IMR-90 (cell line): ENCODE measurements around the gene IFI27L2. TPM values are rescaled to one million over a fixed set of nuclear protein-coding genes. Genes with fewer than 3 reads are reported as not detected.

Experiments used
- ATAC-seq: fragments of 200-7000 bp; cut with Tn5 transposase; 2 replicates; pipeline ENCODE4 v1.9.1; 2020; ENCODE audit warnings: low read depth, mild to moderate bottlenecking, moderate library complexity
- BruUV-seq: library from RNA; stranded (reverse); fragments of 400-500 nt; replicated peaks from 2 replicates; lab custom pipeline; 2021; lab: Mats Ljungman, UMichigan
- CTCF ChIA-PET: fragments of 300-600 bp; formaldehyde crosslinking; extraction: SDS; loops from one replicate; lab custom pipeline; 2021; ENCODE audit warnings: antibody characterized with exemption; lab: Yijun Ruan, JAX
- POLR2A ChIA-PET: fragments of 300-600 bp; sonication (Branson Sonifier 250); formaldehyde crosslinking; loops from one replicate; lab custom pipeline; 2022; ENCODE audit warnings: antibody characterized with exemption; ENCODE audit not compliant: unreplicated experiment; lab: Charles Lee
- DNase-seq: peaks from one replicate; pipeline ENCODE4 v3.0.0; 2013
- H2AFZ ChIP-seq: replicated peaks from 2 replicates; pipeline ENCODE3; 2013; ENCODE audit warnings: low read length, mild to moderate bottlenecking; ENCODE audit not compliant: poor library complexity
- H2AK5ac ChIP-seq: 2 replicates; pipeline ENCODE4 v1.6.1; 2013; ENCODE audit warnings: low read depth, low read length, inconsistent platforms
- H2AK9ac ChIP-seq: replicated peaks from 2 replicates; pipeline ENCODE3; 2013; ENCODE audit warnings: mild to moderate bottlenecking, low read depth, low read length, moderate library complexity; ENCODE audit not compliant: poor library complexity
- H2BK120ac ChIP-seq: 2 replicates; pipeline ENCODE4 v1.6.1; 2013; ENCODE audit warnings: low read depth, low read length, inconsistent platforms
- H2BK15ac ChIP-seq: 3 replicates; pipeline ENCODE4 v1.6.1; 2013; ENCODE audit warnings: low read depth, low read length, inconsistent platforms
- H2BK20ac ChIP-seq: 2 replicates; pipeline ENCODE4 v1.6.1; 2013; ENCODE audit warnings: low read depth, mild to moderate bottlenecking, inconsistent platforms, low read length, moderate library complexity
- H2BK5ac ChIP-seq: 2 replicates; pipeline ENCODE4 v1.6.1; 2013; ENCODE audit warnings: mild to moderate bottlenecking, low read depth, low read length, inconsistent platforms; ENCODE audit not compliant: poor library complexity, severe bottlenecking
- H3K14ac ChIP-seq: replicated peaks from 2 replicates; pipeline ENCODE4 v1.6.1; 2013; ENCODE audit warnings: low read depth, low read length, inconsistent platforms
- H3K18ac ChIP-seq: 2 replicates; pipeline ENCODE4 v1.6.1; 2013; ENCODE audit warnings: low read depth, low read length, control low read depth
- H3K23ac ChIP-seq: 2 replicates; pipeline ENCODE4 v1.6.1; 2013; ENCODE audit warnings: low read depth, low read length, inconsistent platforms
- H3K27ac ChIP-seq: 2 replicates; pipeline ENCODE4 v1.5.1; 2013; ENCODE audit warnings: mild to moderate bottlenecking, control low read depth, low read length; ENCODE audit not compliant: insufficient read depth
- H3K27me3 ChIP-seq: 2 replicates; pipeline ENCODE4 v1.6.1; 2013; ENCODE audit warnings: low read length; ENCODE audit not compliant: control insufficient read depth, insufficient read depth
- H3K36me3 ChIP-seq: 2 replicates; pipeline ENCODE4 v1.6.1; 2013; ENCODE audit warnings: low read length, mixed read lengths; ENCODE audit not compliant: control insufficient read depth, insufficient read depth
- H3K4ac ChIP-seq: 2 replicates; pipeline ENCODE4 v1.6.1; 2013; ENCODE audit warnings: low read depth, low read length, inconsistent platforms
- H3K4me1 ChIP-seq: 2 replicates; pipeline ENCODE4 v1.6.1; 2013; ENCODE audit warnings: low read length, mixed read lengths; ENCODE audit not compliant: control insufficient read depth, insufficient read depth
- H3K4me2 ChIP-seq: 2 replicates; pipeline ENCODE4 v1.6.1; 2013; ENCODE audit warnings: low read depth, mild to moderate bottlenecking, control low read depth, low read length, moderate library complexity
- H3K4me3 ChIP-seq: 2 replicates; pipeline ENCODE4 v1.5.1; 2013; ENCODE audit warnings: low read depth, mild to moderate bottlenecking, control low read depth, low read length, moderate library complexity; ENCODE audit not compliant: insufficient read depth
- H3K56ac ChIP-seq: 2 replicates; pipeline ENCODE4 v1.6.1; 2013; ENCODE audit warnings: low read length, inconsistent platforms; ENCODE audit not compliant: insufficient read depth; ENCODE audit errors: extremely low read depth
- H3K79me1 ChIP-seq, 2 experiments: 2 replicates each; pipeline ENCODE4 v1.6.1; 2013; ENCODE audit warnings: low read length in 2 of 2, inconsistent platforms in 1 of 2, low read depth in 1 of 2
- H3K9ac ChIP-seq: 2 replicates; pipeline ENCODE4 v1.6.1; 2013; ENCODE audit warnings: low read depth, low read length, control low read depth
- H3K9me1 ChIP-seq: 2 replicates; pipeline ENCODE4 v1.6.1; 2013; ENCODE audit warnings: low read length, inconsistent platforms; ENCODE audit not compliant: insufficient read depth
- H3K9me3 ChIP-seq: 2 replicates; pipeline ENCODE4 v1.6.1; 2013; ENCODE audit warnings: low read length; ENCODE audit not compliant: control insufficient read depth, insufficient read depth
- H4K20me1 ChIP-seq: 2 replicates; pipeline ENCODE4 v1.6.1; 2013; ENCODE audit warnings: low read length, inconsistent platforms; ENCODE audit not compliant: insufficient read depth
- H4K5ac ChIP-seq: 2 replicates; pipeline ENCODE4 v1.6.1; 2013; ENCODE audit warnings: mild to moderate bottlenecking, low read depth, low read length, control low read depth
- H4K8ac ChIP-seq, 2 experiments: 2 replicates each; pipeline ENCODE4 v1.6.1; 2013; ENCODE audit warnings: low read depth in 2 of 2, low read length in 2 of 2, control low read depth in 1 of 2, inconsistent platforms in 1 of 2
- H4K91ac ChIP-seq: 2 replicates; pipeline ENCODE4 v1.6.1; 2013; ENCODE audit warnings: low read depth, low read length, inconsistent platforms; ENCODE audit not compliant: insufficient read depth
- BHLHE40 ChIP-seq: fragments of 150-350 bp; IDR thresholded peaks from 2 replicates; pipeline ENCODE4 v1.6.1; 2016; ENCODE audit warnings: mild to moderate bottlenecking, low read depth, low read length
- CEBPB ChIP-seq: IDR thresholded peaks from 2 replicates; pipeline ENCODE4 v1.6.1; 2012; ENCODE audit warnings: low read depth, low read length, improper control_type of control experiment
- FOS ChIP-seq: fragments of 150-350 bp; IDR thresholded peaks from 2 replicates; pipeline ENCODE4 v1.6.1; 2016; ENCODE audit warnings: low read depth, low read length
- MAFK ChIP-seq: IDR thresholded peaks from 2 replicates; pipeline ENCODE4 v1.6.1; 2012; ENCODE audit warnings: low read depth, low read length, improper control_type of control experiment
- MAZ ChIP-seq: IDR thresholded peaks from 2 replicates; pipeline ENCODE4 v1.6.1; 2012; ENCODE audit warnings: low read depth, mild to moderate bottlenecking, low read length, improper control_type of control experiment, moderate library complexity, borderline replicate concordance
- MXI1 ChIP-seq: IDR thresholded peaks from 2 replicates; pipeline ENCODE4 v1.6.1; 2012; ENCODE audit warnings: low read depth, mild to moderate bottlenecking, low read length, moderate library complexity, borderline replicate concordance
- NFE2L2 ChIP-seq: fragments of 150-350 bp; IDR thresholded peaks from 2 replicates; pipeline ENCODE4 v1.6.1; 2016; ENCODE audit warnings: low read depth, mild to moderate bottlenecking, low read length
- POLR2A ChIP-seq: IDR thresholded peaks from 2 replicates; pipeline ENCODE4 v1.6.1; 2012; ENCODE audit warnings: mild to moderate bottlenecking, low read depth, low read length
- RAD21 ChIP-seq: IDR thresholded peaks from 2 replicates; pipeline ENCODE4 v1.6.1; 2012; ENCODE audit warnings: low read length, improper control_type of control experiment
- RCOR1 ChIP-seq: IDR thresholded peaks from 2 replicates; pipeline ENCODE4 v1.6.1; 2012; ENCODE audit warnings: mild to moderate bottlenecking, low read length, improper control_type of control experiment; ENCODE audit not compliant: insufficient replicate concordance
- RFX5 ChIP-seq: IDR thresholded peaks from 2 replicates; pipeline ENCODE4 v1.8.0; 2012; ENCODE audit warnings: low read depth, mild to moderate bottlenecking, low read length, moderate library complexity
- SMC3 ChIP-seq: fragments of 150-350 bp; IDR thresholded peaks from 2 replicates; pipeline ENCODE4 v1.6.1; 2016; ENCODE audit warnings: low read depth, mild to moderate bottlenecking, antibody characterized with exemption, low read length, moderate library complexity
- USF2 ChIP-seq: fragments of 150-350 bp; IDR thresholded peaks from 2 replicates; pipeline ENCODE4 v1.6.1; 2017; ENCODE audit warnings: mild to moderate bottlenecking, antibody characterized with exemption, low read length, low read depth
- WGBS, 2 experiments: methylation state at CpG; one replicate each; pipeline versions ENCODE4 v1.1.5 to v1.1.7; 2013; ENCODE audit warnings: missing lambda C conversion rate in 2 of 2; ENCODE audit not compliant: insufficient read length in 1 of 2; ENCODE audit errors: extremely low coverage in 2 of 2; 5-methylcytosine and 5-hydroxymethylcytosine counted together
- dilution Hi-C: fragments of 300-500 bp; cut with HindIII; formaldehyde crosslinking; loops from one replicate; pipeline ENCODE4 v1.14.3; 2018; ENCODE audit warnings: low sequenced_read_pairs; ENCODE audit not compliant: unreplicated experiment
- in situ Hi-C: fragments of 300-500 bp; cut with MboI; formaldehyde crosslinking; loops from 3 replicates; pipeline ENCODE4 v1.14.3; 2019; ENCODE audit warnings: low sequenced_read_pairs, inconsistent platforms, mixed read lengths
- intact Hi-C: fragments of 100-400 bp; cut with micrococcal nuclease; formaldehyde crosslinking; loops from 2 replicates; pipeline ENCODE4 v1.10.0; 2022
- polyA plus RNA-seq, 3 experiments: library from polyadenylated mRNA; depleted of rRNA; stranded (reverse); fragments of >200 nt; gene quantifications; 2 replicates each; pipeline ENCODE4 v1.2.3, GENCODE V29; 2012; ENCODE audit warnings: low replicate concordance in 1 of 3
- total RNA-seq: library from RNA; depleted of rRNA; stranded (reverse); fragments of >200 nt; gene quantifications from 2 replicates; pipeline ENCODE4 v1.2.3, GENCODE V29; 2012

The IFI27L2 gene
- total and polyA plus RNA-seq, 2 of the 4 experiments (the other 2 are of a cell fraction) = 43.0 to 187 TPM

GRCh38 chr14:94176808-94177207 is 47.4 kb upstream of the IFI27L2 start:
- TF ChIP-seq RFX5 (no peak), NFE2L2 (no peak), RCOR1 (no peak), MXI1 (no peak), RAD21 (no peak), MAFK (no peak), SMC3 (no peak), FOS (no peak), MAZ (no peak), BHLHE40 (no peak), USF2 (no peak), CEBPB (no peak), POLR2A (no peak)
- no CpG with 5 or more reads among the region's 3 CpGs for WGBS, 2 experiments
- no peak overlapping the region for H3K4ac ChIP-seq
- H4K91ac ChIP-seq = no peak overlapping the region
- no peak overlapping the region for H2BK5ac ChIP-seq
- no peaks in the 10 kb centered on the region for H3K9me1 ChIP-seq
- in situ Hi-C loops (no loop called here), dilution Hi-C loops (no loop called here), intact Hi-C loops (loop anchor here (2.0 kb wide), 1 partner anchor 40 kb away; no protein-coding TSS in a partner anchor)
- no peak overlapping the region for H3K18ac ChIP-seq
- H2BK15ac ChIP-seq = no peak overlapping the region
- ATAC-seq (no peak), DNase-seq (no peak)
- ChIA-PET POLR2A (no interaction called here), CTCF (no interaction called here)
- H3K56ac ChIP-seq = no peak overlapping the region
- H3K27me3 ChIP-seq = peaks cover 24% of the 10 kb centered on the region
- BruUV-seq = no TSS peak
- H2BK20ac ChIP-seq = no peak overlapping the region
- no peaks in the 10 kb centered on the region for H4K20me1 ChIP-seq
- H2AK9ac ChIP-seq = no peak overlapping the region
- no peak overlapping the region for H4K5ac ChIP-seq
- no peak overlapping the region for H2AFZ ChIP-seq
- H3K4me3 ChIP-seq = no peak overlapping the region
- H2AK5ac ChIP-seq = no peak overlapping the region
- H4K8ac ChIP-seq = no peak overlapping the region
- no peak overlapping the region for H3K23ac ChIP-seq
- H3K14ac ChIP-seq = no peak overlapping the region
- no peaks in the 10 kb centered on the region for H3K9me3 ChIP-seq
- no peak overlapping the region for H3K9ac ChIP-seq
- no peaks in the 10 kb centered on the region for H3K79me1 ChIP-seq
- no peak overlapping the region for H3K27ac ChIP-seq
- H3K36me3 ChIP-seq = no peaks in the 10 kb centered on the region
- H3K4me2 ChIP-seq = no peak overlapping the region
- no peak overlapping the region for H2BK120ac ChIP-seq
- H3K4me1 ChIP-seq = no peaks in the 10 kb centered on the region
